Sigmoid colon (tissue), 4 donors: Measurements from ENCODE around the gene KCNQ5.

Source experiments
- EP300 ChIP-seq, 4 donors: sonication (generic); formaldehyde crosslinking; IDR thresholded peaks; one replicate each; pipeline ENCODE4 v1.6.1; 2017; ENCODE audit warnings: antibody characterized with exemption in 4 of 4
- POLR2A ChIP-seq, 2 donors: fragments of 450-650 bp; IDR thresholded peaks; one replicate each; pipeline ENCODE4 v1.6.1; 2016; ENCODE audit warnings: antibody characterized with exemption in 2 of 2, mild to moderate bottlenecking in 2 of 2, moderate library complexity in 2 of 2

DNA sequence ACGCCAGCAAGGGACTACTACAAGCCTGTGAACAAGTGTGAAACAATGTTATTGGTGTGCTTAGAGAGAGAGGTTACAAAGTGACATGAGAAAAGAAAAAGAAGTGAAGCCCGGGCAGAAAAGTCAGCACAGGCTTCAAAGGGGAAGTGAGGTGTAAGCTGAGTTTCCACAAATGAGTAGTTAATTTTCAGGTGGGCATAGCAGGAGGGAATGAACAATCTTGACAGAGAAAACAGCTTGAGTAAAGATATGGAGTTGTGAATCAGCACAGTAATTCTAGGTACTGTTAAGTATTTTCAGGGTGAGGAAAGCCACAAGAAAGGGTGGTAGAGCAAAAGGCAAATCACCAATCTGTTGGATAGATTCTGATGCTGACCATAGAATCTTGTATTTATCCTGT, 4.3 kb downstream of the KCNQ5 start:
- TF ChIP-seq POLR2A (IDR thresholded peaks at IDR 0.05) (no peak), EP300 (IDR thresholded peaks at IDR 0.05) (no peak)
